K562 (cell line): Measurements from ENCODE around the gene GALE. TPM values are rescaled to one million over a fixed set of nuclear protein-coding genes. Genes with fewer than 3 reads are reported as not detected.
A peak's percentile ranks its signal among the peaks of the same experiment; 100 is the strongest.

Experiments used
- ASH1L ChIP-seq: fragments of 450-650 bp; IDR thresholded peaks from 2 replicates; pipeline ENCODE4 v1.6.1; 2018; ENCODE audit warnings: borderline replicate concordance, mild to moderate bottlenecking, low read depth; ENCODE audit not compliant: partially characterized antibody
- ATF6 ChIP-seq: sonication (generic); formaldehyde crosslinking; IDR thresholded peaks from 2 replicates; pipeline ENCODE4 v1.4.0; 2020; ENCODE audit warnings: mild to moderate bottlenecking, missing genetic modification reagents
- CBX2 ChIP-seq: fragments of 200-600 bp; sonication (generic); IDR thresholded peaks from one replicate; pipeline ENCODE4 v1.6.1; 2012; ENCODE audit warnings: mild to moderate bottlenecking, low read length, inconsistent platforms; ENCODE audit not compliant: insufficient read depth, poor library complexity, severe bottlenecking
- CREB1 ChIP-seq, 2 experiments: sonication (generic) in 1 of 2; formaldehyde crosslinking in 1 of 2; IDR thresholded peaks; 2 replicates each; pipeline versions ENCODE4 v1.6.1 to v1.8.0; 2012 to 2022; ENCODE audit warnings: inconsistent platforms in 1 of 2, mild to moderate bottlenecking in 1 of 2, missing genetic modification reagents in 1 of 2, moderate library complexity in 1 of 2
- ELK1 ChIP-seq: sonication (generic); formaldehyde crosslinking; IDR thresholded peaks from 2 replicates; pipeline ENCODE4 v1.8.1; 2022; ENCODE audit warnings: missing genetic modification reagents
- GTF2F1 ChIP-seq: IDR thresholded peaks from 2 replicates; pipeline ENCODE4 v1.6.1; 2011; ENCODE audit warnings: low read depth, low read length, improper control_type of control experiment
- KDM1A ChIP-seq, 2 experiments: fragments of 450-650 bp; IDR thresholded peaks; 2 replicates each; pipeline ENCODE4 v1.6.1; 2016; ENCODE audit warnings: mild to moderate bottlenecking in 2 of 2
- MECOM ChIP-seq: fragments of 250-450 bp; sonication (Bioruptor Pico); IDR thresholded peaks from 2 replicates; pipeline ENCODE4 v1.8.0; 2022; ENCODE audit warnings: inconsistent platforms
- MEF2D ChIP-seq: conservative IDR thresholded peaks from 2 replicates; pipeline ENCODE4 v1.6.1; 2016; ENCODE audit warnings: low read depth, missing genetic modification characterization, missing compliant biosample characterization
- MLLT1 ChIP-seq, 2 experiments: fragments of 450-650 bp; IDR thresholded peaks; 2 replicates each; pipeline ENCODE4 v1.6.1; 2016
- MYC ChIP-seq, 2 experiments: fragments of 250-450 bp in 1 of 2; sonication (Bioruptor Pico) in 1 of 2; IDR thresholded peaks; 2 replicates each; pipeline versions ENCODE4 v1.5.1 to v1.6.1; 2012 to 2021; ENCODE audit warnings: low read depth in 2 of 2, borderline replicate concordance in 1 of 2, improper control_type of control experiment in 1 of 2, low read length in 1 of 2, mild to moderate bottlenecking in 1 of 2, moderate library complexity in 1 of 2
- PHF8 ChIP-seq: fragments of 200-600 bp; sonication (generic); IDR thresholded peaks from 2 replicates; pipeline ENCODE4 v1.6.1; 2012; ENCODE audit warnings: mixed run types, mild to moderate bottlenecking, inconsistent platforms, low read length, moderate library complexity, borderline replicate concordance
- POLR3A ChIP-seq: IDR thresholded peaks from 2 replicates; pipeline ENCODE4 v1.6.1; 2011; ENCODE audit warnings: borderline replicate concordance, mild to moderate bottlenecking, moderate library complexity; ENCODE audit not compliant: insufficient read length, insufficient read depth; ENCODE audit errors: extremely low read depth
- RB1 ChIP-seq: fragments of 450-650 bp; IDR thresholded peaks from 2 replicates; pipeline ENCODE4 v1.6.1; 2017; ENCODE audit warnings: low read depth, mild to moderate bottlenecking
- SMARCA5 ChIP-seq: fragments of 450-650 bp; IDR thresholded peaks from 2 replicates; pipeline ENCODE4 v1.6.1; 2016
- TCF3 ChIP-seq: sonication (generic); formaldehyde crosslinking; IDR thresholded peaks from 2 replicates; pipeline ENCODE4 v1.4.0; 2020; ENCODE audit warnings: mild to moderate bottlenecking, missing genetic modification reagents
- TCF7 ChIP-seq: sonication (generic); IDR thresholded peaks from 2 replicates; pipeline ENCODE4 v1.6.1; 2016; ENCODE audit warnings: antibody characterized with exemption, borderline replicate concordance
- UBTF ChIP-seq, 2 experiments: IDR thresholded peaks; 2 replicates each; pipeline ENCODE4 v1.6.1; 2012; ENCODE audit warnings: improper control_type of control experiment in 2 of 2, low read depth in 2 of 2, low read length in 2 of 2, borderline replicate concordance in 1 of 2
- ZNF134 ChIP-seq: fragments of 250-450 bp; sonication (Bioruptor Pico); conservative IDR thresholded peaks from 2 replicates; pipeline ENCODE4 v1.4.0; 2020
- ZNF324 ChIP-seq: fragments of 250-450 bp; sonication (Bioruptor Pico); IDR thresholded peaks from 2 replicates; pipeline ENCODE4 v1.4.0; 2020; ENCODE audit warnings: mild to moderate bottlenecking
- ZNF77 ChIP-seq: fragments of 250-450 bp; sonication (Bioruptor Pico); IDR thresholded peaks from 2 replicates; pipeline ENCODE4 v1.5.0; 2020
- polyA plus RNA-seq, 8 experiments: library from polyadenylated mRNA; depleted of rRNA in 4 of 8; stranded (reverse) in 5 of 8; unstranded in 3 of 8; fragments of >200 nt; fragmentation: Nextera tagmentation in 2 of 8; fragmentation: Illumina TruSeq in 1 of 8; extraction: Ambion mirVana in 2 of 8; extraction: Trizol in 1 of 8; gene quantifications; 2 replicates each; pipeline versions ENCODE4 v1.2.1 to v1.2.3, GENCODE V29; 2011 to 2014; ENCODE audit warnings: inconsistent platforms in 1 of 8, missing spikeins in 1 of 8
- total RNA-seq, 7 experiments: library from RNA; depleted of rRNA in 6 of 7; stranded (reverse); fragments of >200 nt in 6 of 7; fragmentation: Illumina TruSeq in 2 of 7; extraction: Trizol in 2 of 7; gene quantifications; 2 replicates each; pipeline versions ENCODE4 v1.2.1 to v1.2.3, GENCODE V29; 2011 to 2021; ENCODE audit warnings: low replicate concordance in 1 of 7

GALE gene
- total and polyA plus RNA-seq, 9 of the 15 experiments (the other 6 are each of a cell fraction or from before 2014, with no cell fraction given) = 8.4 to 139 (median 88.3) TPM

- TF ChIP-seq MYC (IDR thresholded peaks at IDR 0.05; ENCODE audit: low read depth, low read length) = 0 out of 2 replicates have a peak, but pooled peaks have one; percentile 35
- TF ChIP-seq MYC (CRISPR knock-in tag; IDR thresholded peaks at IDR 0.05; ENCODE audit: borderline replicate concordance, low read depth) = no peak
- TF ChIP-seq RB1 = peak; percentile 59; the same call in 1 of the 2 replicates
- peak; percentile 67; the same call in 1 of the 2 replicates for TF ChIP-seq SMARCA5
- TF ChIP-seq TCF7 = peak; percentile 99
- no peak for TF ChIP-seq MEF2D (tag)
- TF ChIP-seq CREB1 (IDR thresholded peaks at IDR 0.05) = peak; percentile 38; the same call in 1 of the 2 replicates
- TF ChIP-seq CREB1 (CRISPR knock-in tag; IDR thresholded peaks at IDR 0.05) = peak; percentile 76
- TF ChIP-seq GTF2F1 = no peak
- TF ChIP-seq KDM1A (IDR thresholded peaks at IDR 0.05) = no peak
- TF ChIP-seq ASH1L = no peak
- TF ChIP-seq ELK1 = no peak
- TF ChIP-seq POLR3A = no peak
- no peak for TF ChIP-seq ZNF134 (CRISPR knock-in tag)
- no peak for TF ChIP-seq ATF6 (CRISPR knock-in tag)
- TF ChIP-seq MLLT1 (IDR thresholded peaks at IDR 0.05) = no peak
- TF ChIP-seq TCF3 (CRISPR knock-in tag) = 0 out of 2 replicates have a peak, but pooled peaks have one; percentile 10
- TF ChIP-seq ZNF324 (CRISPR knock-in tag) = no peak
- TF ChIP-seq PHF8 = no peak
- no peak for TF ChIP-seq UBTF (IDR thresholded peaks at IDR 0.05; ENCODE audit: borderline replicate concordance in 1 of 2, low read depth in 2 of 2, low read length in 2 of 2)
- TF ChIP-seq MECOM (CRISPR knock-in tag) = no peak
- TF ChIP-seq ZNF77 (CRISPR knock-in tag) = no peak
- TF ChIP-seq CBX2 = no peak
Observed at GRCh38 chr1:23809751-23810171, 9.2 kb upstream of the GALE start (continued).
